ENCODE measurements around the gene VSTM1.

- TF ChIP-seq CTCF (IDR thresholded peaks at IDR 0.05) (no peak), POLR2A (IDR thresholded peaks at IDR 0.05) (no peak)
Measured at GRCh38 chr19:54069470-54069869, 5.8 kb upstream of the VSTM1 start.

All from uterus (tissue), 2 donors.